ENCODE results near the gene CLPTM1. TPM values are rescaled to one million over a fixed set of nuclear protein-coding genes. Genes with fewer than 3 reads are reported as not detected.
A peak's percentile ranks its signal among the peaks of the same experiment; 100 is the strongest.

CLPTM1 gene
- total and polyA plus RNA-seq, 2 of the 8 experiments (the other 6 are each of a cell fraction or from before 2014, with no cell fraction given): 84.8 to 108 TPM

DNA sequence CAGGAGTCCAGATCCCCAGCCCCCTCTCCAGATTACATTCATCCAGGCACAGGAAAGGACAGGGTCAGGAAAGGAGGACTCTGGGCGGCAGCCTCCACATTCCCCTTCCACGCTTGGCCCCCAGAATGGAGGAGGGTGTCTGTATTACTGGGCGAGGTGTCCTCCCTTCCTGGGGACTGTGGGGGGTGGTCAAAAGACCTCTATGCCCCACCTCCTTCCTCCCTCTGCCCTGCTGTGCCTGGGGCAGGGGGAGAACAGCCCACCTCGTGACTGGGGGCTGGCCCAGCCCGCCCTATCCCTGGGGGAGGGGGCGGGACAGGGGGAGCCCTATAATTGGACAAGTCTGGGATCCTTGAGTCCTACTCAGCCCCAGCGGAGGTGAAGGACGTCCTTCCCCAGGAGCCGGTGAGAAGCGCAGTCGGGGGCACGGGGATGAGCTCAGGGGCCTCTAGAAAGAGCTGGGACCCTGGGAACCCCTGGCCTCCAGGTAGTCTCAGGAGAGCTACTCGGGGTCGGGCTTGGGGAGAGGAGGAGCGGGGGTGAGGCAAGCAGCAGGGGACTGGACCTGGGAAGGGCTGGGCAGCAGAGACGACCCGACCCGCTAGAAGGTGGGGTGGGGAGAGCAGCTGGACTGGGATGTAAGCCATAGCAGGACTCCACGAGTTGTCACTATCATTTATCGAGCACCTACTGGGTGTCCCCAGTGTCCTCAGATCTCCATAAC is 49.6 kb upstream of the CLPTM1 start, which contains the start of gene APOE (continued):
- TF ChIP-seq TCF12 (IDR thresholded peaks at IDR 0.05; ENCODE audit: low read depth, low read length): no peak
- TF ChIP-seq KDM4A (IDR thresholded peaks at IDR 0.05; ENCODE audit: low read depth, low read length, severe bottlenecking): peak; percentile 19
- no peak for TF ChIP-seq NANOG (IDR thresholded peaks at IDR 0.05; ENCODE audit: insufficient read depth, low read depth, low read length, poor library complexity, severe bottlenecking)
- TF ChIP-seq HDAC2 (IDR thresholded peaks at IDR 0.05; ENCODE audit: borderline replicate concordance in 1 of 2, low read depth in 2 of 2, low read length in 2 of 2): no peak
- TF ChIP-seq ZNF274 (IDR thresholded peaks at IDR 0.05; ENCODE audit: borderline replicate concordance, extremely low read depth, low read length): no peak
- peak; percentile 73 for TF ChIP-seq PHF8 (conservative IDR thresholded peaks at IDR 0.05; ENCODE audit: low read depth, low read length)
- TF ChIP-seq JUN (IDR thresholded peaks at IDR 0.05; ENCODE audit: low read depth, low read length): no peak
- TF ChIP-seq KDM1A (IDR thresholded peaks at IDR 0.05; ENCODE audit: borderline replicate concordance, low read length): no peak; the same call in 1 of the 2 replicates
- no peak for TF ChIP-seq JUND (IDR thresholded peaks at IDR 0.05; ENCODE audit: low read length)
- TF ChIP-seq, protein P1, sequence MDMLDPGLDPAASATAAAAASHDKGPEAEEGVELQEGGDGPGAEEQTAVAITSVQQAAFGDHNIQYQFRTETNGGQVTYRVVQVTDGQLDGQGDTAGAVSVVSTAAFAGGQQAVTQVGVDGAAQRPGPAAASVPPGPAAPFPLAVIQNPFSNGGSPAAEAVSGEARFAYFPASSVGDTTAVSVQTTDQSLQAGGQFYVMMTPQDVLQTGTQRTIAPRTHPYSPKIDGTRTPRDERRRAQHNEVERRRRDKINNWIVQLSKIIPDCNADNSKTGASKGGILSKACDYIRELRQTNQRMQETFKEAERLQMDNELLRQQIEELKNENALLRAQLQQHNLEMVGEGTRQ (IDR thresholded peaks at IDR 0.05; ENCODE audit: low read length): peak; percentile 45; the same call in 1 of the 2 replicates
- TF ChIP-seq GTF2F1 (IDR thresholded peaks at IDR 0.05; ENCODE audit: borderline replicate concordance, low read depth, low read length): no peak
- TF ChIP-seq SIN3A (conservative IDR thresholded peaks at IDR 0.05 in 1 of 2, IDR thresholded peaks at IDR 0.05 in 1 of 2; ENCODE audit: low read depth in 1 of 2, low read length in 2 of 2): 0 out of 4 replicates have a peak, but pooled peaks of 1 of the 2 experiments have one; percentile 69
- no peak for TF ChIP-seq BRCA1 (IDR thresholded peaks at IDR 0.05; ENCODE audit: low read depth, low read length)
- peak; percentile 92 for TF ChIP-seq TAF7 (optimal IDR thresholded peaks at IDR 0.05; ENCODE audit: borderline replicate concordance, low read depth, low read length)
- TF ChIP-seq, protein P2, sequence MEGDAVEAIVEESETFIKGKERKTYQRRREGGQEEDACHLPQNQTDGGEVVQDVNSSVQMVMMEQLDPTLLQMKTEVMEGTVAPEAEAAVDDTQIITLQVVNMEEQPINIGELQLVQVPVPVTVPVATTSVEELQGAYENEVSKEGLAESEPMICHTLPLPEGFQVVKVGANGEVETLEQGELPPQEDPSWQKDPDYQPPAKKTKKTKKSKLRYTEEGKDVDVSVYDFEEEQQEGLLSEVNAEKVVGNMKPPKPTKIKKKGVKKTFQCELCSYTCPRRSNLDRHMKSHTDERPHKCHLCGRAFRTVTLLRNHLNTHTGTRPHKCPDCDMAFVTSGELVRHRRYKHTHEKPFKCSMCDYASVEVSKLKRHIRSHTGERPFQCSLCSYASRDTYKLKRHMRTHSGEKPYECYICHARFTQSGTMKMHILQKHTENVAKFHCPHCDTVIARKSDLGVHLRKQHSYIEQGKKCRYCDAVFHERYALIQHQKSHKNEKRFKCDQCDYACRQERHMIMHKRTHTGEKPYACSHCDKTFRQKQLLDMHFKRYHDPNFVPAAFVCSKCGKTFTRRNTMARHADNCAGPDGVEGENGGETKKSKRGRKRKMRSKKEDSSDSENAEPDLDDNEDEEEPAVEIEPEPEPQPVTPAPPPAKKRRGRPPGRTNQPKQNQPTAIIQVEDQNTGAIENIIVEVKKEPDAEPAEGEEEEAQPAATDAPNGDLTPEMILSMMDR (IDR thresholded peaks at IDR 0.05; ENCODE audit: control extremely low read depth in 1 of 3, insufficient read depth in 1 of 3, low read depth in 1 of 3, low read length in 3 of 3): no peak
